ENCODE measurements around the gene HSD17B8.

Gene HSD17B8

GRCh38 chr6:33204415-33205190 is at the start of gene HSD17B8:
HSD17B8 (plus strand) TSS chr6:33204655; CDS start chr6:33204669, 14 bp downstream.
- DNase-seq (ENCODE audit: low read depth in 3 of 3): peak; percentile 85 to 91 (median 85)

DNA sequence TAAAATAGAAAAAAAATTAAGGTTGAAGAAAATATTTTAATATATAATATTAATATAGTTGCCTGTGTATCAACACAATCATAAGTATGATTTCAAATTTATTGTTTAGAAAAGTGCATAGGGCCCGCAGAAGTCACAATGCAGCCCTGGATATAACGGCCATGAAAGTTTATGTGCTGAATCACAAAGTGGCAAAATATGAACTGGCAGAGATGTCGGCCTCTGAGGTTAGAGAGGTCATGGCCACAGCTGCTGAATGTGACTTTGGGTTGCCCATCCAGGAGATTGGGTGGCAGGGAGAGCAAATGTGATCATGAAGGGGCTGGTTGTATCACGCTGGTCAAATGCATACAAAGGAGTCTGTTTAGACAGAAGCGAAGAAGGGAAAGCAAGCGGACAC is 47.9 kb upstream of the HSD17B8 start:
- no peak for DNase-seq (ENCODE audit: low read depth in 3 of 3)

DNA sequence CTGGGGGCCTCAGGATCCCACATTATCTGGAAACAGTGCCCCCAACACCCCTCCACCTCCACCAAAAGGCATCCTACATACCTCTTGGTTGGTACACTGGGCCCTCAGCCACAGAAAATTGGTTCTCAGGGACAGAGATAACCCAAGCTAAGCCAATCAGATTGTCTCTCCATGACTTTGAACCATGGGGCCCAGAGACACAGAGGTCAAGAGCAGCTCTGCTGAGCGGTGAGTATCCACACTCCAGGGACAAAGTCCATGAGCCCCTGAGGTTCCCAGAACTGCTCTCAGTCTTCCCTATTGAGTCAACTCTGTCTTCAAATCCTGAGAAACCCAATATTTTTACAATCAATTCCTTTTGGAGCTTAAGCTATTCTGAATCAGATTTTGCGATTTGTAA is 47.5 kb upstream of the HSD17B8 start:
- no peak for DNase-seq (ENCODE audit: low read depth in 3 of 3)

- no peak for DNase-seq (ENCODE audit: low read depth in 3 of 3)
These were observed 44.4 kb upstream of the HSD17B8 start for GRCh38 chr6:33160096-33160495.

DNA sequence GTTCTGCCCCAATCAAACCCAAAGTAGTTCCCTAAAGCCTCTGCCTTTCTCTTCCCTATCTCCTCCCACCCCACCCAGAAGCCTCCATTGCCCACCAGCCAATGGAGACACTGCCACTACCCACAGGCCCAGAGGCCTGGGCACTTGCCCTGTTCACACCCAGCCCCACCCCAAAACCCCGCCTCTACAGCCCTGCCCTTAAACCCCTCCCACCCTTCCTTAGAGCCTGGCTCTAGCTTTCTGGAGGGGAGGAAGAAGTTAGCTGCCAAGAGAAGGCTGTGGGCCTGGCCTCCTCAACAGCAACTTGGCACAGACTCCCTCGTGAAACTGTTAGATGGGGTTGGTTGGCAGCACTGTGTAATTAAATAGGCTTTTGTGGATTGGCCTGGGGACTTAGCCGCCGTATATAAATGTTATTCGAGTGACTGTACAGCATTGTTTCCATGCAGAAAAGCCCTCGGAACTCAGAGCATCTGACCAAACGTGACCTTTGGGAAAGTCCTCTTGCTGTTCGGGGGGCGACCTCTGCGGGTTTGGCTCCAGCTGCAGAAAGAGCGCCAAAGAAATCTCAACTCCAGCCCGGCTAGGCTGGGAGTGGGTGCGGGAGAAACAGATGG is 43.6 kb upstream of the HSD17B8 start:
- no peak for DNase-seq (ENCODE audit: low read depth in 3 of 3)

GRCh38 chr6:33161354-33162331 is 42.8 kb upstream of the HSD17B8 start:
- peak; percentile 72 to 76 (median 73) for DNase-seq (ENCODE audit: low read depth in 3 of 3)

DNA sequence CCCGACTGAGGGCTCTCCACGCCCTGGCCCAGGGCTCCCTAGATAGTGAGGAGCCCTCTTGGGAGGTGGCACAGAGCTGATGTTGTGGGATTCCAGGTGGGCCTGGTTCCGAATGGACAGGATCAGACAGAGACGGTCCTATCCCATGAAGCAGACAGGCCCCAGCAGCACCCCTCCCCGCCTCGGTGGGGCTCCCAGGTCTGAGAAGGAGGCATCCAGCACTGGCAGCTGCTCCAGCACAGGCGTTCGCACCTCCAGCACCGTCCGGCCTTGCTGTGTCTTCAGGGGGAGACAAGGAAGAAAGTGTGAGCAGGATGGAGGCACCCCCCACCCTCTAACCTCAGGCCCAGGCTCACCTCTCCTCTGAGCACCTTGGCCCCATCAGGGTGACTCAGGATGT is 40.9 kb upstream of the HSD17B8 start:
- DNase-seq (ENCODE audit: low read depth in 3 of 3): no peak

DNA sequence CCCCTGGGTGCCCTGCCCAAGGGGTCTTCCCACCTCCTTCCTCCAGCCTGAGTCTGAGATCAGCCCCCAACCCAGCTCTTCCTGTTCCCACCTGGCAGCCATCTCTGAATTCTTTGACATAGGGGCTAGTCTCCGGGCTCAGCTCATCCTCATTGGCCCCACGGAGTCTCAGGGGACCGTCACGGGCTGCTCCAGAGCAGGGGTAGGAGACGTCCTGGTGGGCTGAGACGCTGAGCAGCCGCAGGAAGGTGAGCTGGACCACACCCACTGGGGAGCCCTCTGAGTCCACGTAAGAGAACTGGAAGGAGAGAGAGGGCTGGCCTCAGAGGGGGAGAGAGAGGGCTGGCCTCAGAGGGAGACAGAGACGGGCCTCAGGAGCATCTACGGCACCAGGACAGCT is 40.3 kb upstream of the HSD17B8 start:
- no peak for DNase-seq (ENCODE audit: low read depth in 3 of 3)

- DNase-seq (ENCODE audit: low read depth in 3 of 3): no peak
These were observed 39.6 kb upstream of the HSD17B8 start for GRCh38 chr6:33164665-33165373.

DNA sequence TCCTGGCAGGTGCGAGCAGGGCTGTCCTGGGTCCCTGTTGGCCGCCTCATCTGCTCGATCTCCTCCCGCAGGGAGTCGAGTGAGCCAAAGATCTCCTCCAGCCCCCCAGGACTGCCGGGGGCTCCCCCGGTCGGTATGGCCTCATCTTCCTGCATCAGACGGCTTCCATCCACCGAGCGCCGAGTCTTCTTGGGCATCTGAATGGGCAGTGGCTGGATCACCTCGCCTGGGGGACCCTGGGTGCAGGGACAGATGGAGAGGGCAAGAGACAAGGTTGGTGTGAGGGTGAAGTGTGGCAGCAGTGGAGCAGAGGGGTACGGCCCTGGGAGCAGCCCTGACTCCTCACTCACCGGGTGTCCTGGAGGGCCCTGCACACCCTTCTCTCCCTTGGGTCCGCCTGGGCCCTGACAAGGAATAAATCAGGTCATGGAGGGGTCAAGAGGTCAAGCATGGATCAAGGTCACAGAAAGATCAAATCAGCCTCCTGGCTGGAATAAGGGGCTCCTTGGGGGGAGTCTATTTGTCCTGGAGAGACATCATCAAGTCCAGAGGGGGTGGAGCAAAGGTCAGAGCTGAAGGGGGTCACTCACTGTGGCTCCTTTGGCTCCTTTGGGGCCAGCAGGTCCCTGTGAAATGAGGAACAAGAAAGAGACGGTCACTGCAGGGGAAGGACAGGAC is 38.7 kb upstream of the HSD17B8 start:
- DNase-seq (ENCODE audit: low read depth in 3 of 3): no peak

DNA sequence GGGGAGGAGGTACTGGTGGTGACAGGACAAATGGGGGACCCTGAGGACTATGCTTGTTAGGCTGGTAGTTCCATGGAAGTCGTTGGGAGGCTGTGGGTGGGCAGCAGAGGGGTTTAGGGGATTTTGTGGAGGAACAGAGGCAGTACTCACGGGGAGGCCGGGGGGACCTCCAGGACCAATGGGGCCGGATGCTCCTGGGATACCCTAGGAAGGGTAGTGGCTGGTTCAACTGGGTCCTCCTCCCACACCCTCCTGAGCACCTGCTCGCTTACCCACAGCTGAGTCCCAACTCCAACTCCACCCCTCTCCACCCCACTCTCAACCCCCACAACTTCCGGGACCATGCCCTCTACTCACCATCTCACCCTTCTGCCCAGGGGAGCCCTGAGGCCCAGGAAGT is 38.1 kb upstream of the HSD17B8 start:
- no peak for DNase-seq (ENCODE audit: low read depth in 3 of 3)

DNA sequence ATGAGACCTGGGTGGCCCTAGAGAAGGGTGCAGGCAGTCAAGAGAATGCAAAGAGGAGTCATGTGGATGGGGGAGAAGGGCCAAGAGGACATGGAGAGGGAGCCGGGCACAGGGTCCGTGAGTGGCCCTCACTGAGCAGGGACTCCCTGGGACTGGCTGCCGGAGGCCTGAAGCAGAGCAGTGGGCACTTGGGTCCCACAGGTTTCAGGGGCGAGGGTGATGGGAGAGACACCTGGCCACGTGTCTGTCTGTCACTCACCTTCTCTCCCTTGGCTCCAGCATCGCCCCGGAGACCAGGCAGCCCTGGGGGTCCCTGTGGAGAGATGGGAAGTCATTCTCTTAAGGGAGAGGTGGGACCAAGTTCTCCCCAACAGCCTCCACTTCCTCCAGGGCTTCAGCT is 37.6 kb upstream of the HSD17B8 start:
- no peak for DNase-seq (ENCODE audit: low read depth in 3 of 3)

- no peak for DNase-seq (ENCODE audit: low read depth in 3 of 3)
These were observed 36.8 kb upstream of the HSD17B8 start for GRCh38 chr6:33167374-33168283.

DNA sequence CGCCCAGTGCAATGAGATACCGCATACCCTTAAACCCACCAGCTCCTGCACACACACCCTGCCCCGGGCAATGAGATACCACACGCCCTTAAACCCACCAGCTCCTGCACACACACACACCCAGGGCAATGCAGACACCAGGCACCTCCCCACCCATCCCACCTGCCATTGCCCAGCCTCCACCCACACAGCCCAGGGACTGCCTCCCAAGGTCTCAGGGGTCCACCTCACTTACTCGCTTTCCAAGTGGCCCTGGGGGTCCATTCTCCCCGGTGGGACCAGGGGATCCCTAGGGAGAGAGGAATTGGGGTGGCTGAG is 36.2 kb upstream of the HSD17B8 start:
- DNase-seq (ENCODE audit: low read depth in 3 of 3): no peak

DNA sequence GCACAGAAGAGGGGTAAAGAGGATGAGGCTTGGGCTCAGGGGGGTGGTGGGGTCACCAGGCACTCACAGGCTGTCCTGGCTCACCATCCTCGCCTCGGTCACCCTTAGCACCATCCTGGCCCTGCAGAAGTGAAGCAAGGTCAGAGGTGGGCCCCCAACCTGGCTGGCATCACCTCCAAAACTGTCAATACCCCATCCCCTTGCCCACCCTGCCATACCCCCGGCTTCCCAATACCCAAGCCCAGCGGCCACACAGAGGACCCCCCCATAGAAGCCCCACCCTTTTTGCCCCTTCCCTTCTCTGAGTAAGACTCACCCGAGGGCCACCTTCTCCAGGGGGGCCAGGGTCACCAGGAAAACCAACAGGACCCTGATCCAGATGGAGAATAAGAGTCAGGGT is 35.8 kb upstream of the HSD17B8 start:
- DNase-seq (ENCODE audit: low read depth in 3 of 3): no peak

DNA sequence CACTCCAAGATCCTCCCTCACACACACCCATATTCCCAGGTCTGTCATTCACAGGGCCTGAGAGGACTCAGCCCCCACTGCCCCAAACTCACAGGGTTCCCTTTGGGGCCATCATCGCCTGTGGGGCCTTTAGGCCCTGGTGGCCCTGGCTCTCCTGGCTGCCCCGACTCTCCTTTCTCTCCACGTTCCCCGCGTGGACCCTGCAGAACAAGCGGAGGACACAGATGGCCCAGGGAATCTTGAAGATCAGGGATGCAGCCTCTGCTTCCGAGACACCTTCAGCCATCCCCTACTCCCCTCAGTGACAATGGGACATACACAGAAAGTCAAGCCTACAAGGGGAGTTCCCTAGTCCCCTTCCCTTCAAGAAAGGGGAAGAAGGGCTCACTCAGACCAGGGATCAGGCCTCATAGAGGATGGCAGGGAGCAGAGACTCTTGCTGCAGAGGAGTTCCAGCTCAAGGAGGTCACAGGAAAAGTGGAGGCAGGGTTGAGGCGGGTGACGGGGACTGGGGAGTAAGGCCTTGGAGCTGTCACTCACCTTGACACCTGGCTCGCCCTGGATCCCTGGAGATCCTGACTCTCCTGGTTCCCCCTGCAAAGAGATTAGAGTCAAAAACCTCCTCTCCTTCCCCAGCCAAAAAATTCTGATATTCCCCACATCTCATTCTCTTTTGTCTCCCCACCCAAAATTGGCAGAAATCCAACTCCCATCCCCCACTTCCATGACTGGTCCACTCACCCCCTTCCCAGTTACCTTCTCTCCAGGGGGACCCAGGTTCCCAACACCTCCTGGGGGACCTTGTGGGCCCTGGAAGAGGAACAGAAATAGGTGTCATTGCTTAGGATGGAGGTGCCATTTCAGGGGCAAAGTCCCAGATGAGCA is 34.9 kb upstream of the HSD17B8 start:
- no peak for DNase-seq (ENCODE audit: low read depth in 3 of 3)

DNA sequence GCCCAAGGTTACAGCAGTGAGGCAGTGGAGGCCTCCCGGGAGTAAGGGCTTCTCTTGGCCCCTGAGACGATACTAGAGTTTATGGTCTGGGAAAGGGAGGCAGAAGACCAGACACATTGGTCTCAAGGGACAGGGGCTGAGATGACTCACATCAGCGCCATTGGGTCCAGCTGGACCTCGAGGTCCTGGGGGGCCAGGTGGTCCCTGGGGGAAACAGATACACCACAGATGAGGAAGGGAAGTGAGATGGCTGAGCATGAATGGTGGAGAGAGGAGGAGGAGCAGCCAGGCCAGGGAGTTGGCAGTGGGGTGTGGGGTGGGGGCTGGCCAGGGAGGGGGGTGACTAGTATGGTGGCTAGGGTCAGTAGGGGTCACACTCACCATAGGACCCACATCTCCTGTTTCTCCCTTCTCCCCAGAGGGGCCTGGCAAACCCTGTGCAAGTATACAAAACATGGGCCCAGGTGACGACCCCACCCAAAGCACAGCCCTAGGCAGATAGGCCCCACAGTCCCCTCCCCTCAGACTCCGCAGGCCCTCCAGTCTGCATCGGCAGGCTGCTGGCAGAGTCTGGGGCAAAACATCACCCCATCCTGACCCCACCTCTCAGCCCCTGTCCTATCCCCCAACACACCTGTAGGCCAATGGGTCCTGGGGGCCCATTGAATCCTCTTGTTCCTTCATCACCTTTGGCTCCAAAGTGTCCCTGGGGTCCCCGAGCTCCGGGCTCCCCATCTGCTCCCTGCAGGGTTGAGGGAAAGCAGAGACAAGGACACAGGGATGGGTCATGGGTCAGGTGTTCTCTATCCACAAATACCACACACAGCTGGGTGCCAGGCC is 34.1 kb upstream of the HSD17B8 start:
- DNase-seq (ENCODE audit: low read depth in 3 of 3): no peak

Measured in stimulated activated CD4-positive, alpha-beta T cell treated with anti-CD3 and anti-CD28 coated beads, TNF-alpha, amount 100 ng/mL, for 4 hours (primary cell).